Right forelimb (tissue), 1 donor: ENCODE measurements around the gene IFITM2.
"Not testable (repeated sequence)": the region's sequence is repeated elsewhere in the genome, so short reads cannot be mapped to it uniquely, and the experiment has no call there.

Source experiments
- DNase-seq: peaks from one replicate; pipeline ENCODE4 v3.0.0-alpha.2; 2018

Gene IFITM2

DNA sequence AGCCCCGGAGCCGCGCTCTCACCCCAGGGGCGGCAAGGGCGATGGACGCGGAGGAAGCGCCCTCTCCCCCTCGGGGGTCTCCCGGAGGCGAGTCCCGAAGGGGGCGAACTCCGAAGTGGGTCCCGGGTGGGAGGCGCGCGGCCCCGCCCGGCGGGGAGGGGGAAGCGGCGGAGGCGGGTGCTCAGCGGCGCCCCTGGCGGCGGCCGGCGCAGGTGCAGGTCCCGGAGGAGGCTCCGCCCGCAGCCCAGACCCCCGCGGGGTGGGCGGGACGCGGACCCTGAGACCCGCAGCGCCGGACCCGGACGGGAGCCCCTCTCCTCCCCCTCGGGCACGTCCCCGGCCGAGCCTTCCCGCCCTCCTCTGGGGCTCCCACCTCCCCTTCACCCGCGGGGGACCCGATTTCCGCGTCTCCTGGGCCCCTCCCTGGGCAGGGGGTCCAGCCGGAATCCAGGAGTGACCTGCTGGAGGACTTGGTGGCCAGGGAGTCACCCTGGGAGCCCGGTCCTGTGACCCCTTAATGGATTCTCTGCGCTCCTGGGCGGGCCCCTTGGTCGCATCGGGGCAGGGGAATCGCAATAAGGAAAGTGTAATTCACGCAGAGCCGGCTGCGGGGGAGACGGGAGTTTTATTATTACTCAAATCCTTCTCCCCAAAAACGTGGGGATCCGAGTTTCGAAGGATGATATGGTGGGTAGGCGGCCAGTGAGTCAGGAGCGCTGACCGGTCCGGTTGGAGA, 3.6 kb downstream of the IFITM2 start:
- not testable (repeated sequence) for DNase-seq

DNA sequence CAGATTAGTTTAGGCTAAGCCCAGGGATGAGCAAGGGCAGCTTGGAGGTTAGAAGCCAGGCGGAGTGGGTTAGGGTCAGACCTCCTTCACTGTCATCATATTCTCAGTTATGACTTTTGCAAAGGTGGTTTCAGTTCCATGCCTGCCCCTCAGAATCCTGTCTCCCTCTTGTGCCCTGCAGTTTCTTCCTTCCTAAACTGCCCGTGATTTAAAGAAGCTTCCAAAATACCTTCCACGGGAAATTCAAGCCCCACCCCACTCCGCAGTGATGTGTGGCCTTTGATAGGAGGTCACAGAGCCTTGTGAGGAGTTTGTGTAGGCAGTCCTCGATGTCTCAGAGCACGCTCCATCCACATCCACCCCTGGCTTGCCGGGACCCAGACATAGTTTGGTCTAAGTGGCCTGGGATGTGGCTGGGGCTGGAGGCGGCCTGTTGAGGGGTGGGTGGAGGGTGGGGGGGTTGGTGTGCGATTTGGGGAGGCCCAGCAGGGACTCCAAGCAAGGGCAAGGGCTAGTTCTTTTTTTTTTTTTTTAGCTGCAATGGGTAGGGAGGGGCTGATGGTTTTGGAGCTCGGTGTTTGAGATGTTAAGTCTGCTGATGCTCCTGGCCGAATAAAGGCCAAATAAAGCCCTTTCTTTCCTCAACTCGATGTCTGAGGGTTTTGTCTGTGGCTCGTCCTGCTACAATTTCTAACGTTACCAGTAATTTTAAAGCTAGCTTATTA, 4.6 kb downstream of the IFITM2 start:
- DNase-seq, result no peak

DNA sequence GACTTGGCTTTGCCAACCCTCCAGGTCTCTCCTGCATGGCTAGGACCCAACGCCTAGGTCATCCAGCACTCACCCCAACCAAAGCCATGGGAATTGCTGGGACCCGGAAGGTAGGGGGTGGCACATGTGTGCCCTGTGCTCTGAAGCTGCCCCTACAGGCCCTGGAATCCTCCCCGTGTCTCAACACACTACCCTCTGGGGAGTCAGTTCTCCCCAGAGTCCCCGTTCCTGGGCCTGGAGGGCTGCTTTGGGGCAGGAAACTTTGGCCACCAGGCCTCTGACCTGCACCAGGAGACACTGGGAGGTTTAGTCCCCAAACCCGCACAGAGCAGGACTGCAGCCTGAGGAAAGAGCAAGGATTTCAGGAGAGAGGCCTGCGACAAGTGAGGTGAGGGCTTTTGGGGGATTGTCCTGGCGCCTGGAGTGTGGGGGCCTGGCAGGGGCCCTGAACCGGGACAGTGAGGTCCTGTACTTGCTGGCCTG, 5.7 kb downstream of the IFITM2 start:
- DNase-seq, result no peak

DNA sequence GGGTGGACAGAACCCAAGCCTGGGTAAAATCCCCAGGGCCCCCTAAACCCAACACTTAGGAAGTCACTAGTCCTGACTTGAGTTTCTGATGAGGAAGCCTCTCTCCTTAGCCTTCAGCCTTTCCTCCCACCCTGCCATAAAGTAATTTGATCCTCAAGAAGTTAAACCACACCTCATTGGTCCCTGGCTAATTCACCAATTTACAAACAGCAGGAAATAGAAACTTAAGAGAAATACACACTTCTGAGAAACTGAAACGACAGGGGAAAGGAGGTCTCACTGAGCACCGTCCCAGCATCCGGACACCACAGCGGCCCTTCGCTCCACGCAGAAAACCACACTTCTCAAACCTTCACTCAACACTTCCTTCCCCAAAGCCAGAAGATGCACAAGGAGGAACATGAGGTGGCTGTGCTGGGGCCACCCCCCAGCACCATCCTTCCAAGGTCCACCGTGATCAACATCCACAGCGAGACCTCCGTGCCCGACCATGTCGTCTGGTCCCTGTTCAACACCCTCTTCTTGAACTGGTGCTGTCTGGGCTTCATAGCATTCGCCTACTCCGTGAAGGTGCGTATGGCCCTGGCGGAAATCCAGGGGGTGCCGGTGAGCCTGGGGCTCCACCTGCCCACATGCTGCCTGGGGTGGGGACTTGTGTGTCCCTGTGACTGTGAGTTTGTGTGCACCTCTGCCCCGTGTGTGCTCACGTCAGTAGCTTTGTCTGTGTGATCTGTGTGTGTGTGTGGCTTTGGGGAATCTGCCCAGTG, 6.4 kb downstream of the IFITM2 start, which contains the start of gene IFITM1:
Gene IFITM1, plus strand, starts transcription at position 254 of the 767 bp plus-strand sequence. Its CDS starts 131 bp downstream, at position 385.
- DNase-seq, result no peak

DNA sequence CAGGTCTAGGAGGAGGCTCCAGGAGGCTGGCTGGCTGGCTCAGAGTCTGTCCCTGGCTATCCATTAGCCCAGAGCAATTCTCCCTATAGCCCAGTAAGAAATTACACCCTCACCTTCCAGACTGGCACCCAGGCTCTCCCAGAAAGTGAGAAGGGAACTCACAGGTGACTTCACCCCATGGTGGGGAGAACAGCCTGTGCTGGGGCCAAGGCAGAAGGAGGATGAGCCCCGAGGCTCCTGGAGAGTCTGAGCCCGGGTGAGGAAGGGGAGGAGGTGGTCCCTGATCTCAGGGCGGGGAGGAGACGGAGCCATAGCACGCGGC, 6.9 kb downstream of the IFITM2 start:
- DNase-seq, result not testable (repeated sequence)

DNA sequence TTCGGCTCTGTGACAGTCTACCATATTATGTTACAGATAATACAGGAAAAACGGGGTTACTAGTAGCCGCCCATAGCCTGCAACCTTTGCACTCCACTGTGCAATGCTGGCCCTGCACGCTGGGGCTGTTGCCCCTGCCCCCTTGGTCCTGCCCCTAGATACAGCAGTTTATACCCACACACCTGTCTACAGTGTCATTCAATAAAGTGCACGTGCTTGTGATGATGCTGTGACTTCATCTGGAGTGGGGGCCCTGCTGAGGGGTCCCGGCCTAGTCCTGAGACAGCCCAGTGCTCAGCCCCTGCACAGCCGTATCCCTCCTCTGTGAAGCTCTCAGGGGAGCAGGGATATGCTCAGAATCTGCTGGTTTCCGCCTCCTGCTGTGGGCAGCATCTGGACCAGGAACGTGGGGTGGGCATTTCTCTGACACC, 7.5 kb downstream of the IFITM2 start:
- DNase-seq, result no peak

DNA sequence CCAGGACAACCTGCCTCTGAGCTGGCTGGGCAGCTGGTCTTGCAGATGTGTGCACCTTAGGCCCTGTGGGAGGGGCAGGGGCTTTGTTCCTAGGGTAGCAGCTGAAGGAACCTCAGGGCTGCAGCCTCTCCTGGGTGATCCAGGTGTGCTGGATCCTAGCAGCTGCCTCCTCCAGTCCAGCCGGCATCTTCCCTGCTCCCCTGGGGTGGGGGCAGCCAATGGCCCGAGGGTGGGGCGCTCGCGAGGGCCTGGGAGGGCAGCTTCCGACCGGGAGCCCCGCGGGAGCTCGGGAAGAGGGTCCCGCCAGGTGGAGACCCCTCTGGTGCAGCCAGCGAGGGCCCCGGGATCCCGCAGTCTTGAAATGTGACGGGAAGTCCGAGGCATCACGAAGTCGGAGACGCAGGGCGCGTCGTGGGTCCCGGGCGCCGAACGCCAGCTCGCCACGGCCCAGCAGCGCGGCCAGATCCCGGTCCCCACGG, 7.9 kb downstream of the IFITM2 start:
- no peak for DNase-seq

DNA sequence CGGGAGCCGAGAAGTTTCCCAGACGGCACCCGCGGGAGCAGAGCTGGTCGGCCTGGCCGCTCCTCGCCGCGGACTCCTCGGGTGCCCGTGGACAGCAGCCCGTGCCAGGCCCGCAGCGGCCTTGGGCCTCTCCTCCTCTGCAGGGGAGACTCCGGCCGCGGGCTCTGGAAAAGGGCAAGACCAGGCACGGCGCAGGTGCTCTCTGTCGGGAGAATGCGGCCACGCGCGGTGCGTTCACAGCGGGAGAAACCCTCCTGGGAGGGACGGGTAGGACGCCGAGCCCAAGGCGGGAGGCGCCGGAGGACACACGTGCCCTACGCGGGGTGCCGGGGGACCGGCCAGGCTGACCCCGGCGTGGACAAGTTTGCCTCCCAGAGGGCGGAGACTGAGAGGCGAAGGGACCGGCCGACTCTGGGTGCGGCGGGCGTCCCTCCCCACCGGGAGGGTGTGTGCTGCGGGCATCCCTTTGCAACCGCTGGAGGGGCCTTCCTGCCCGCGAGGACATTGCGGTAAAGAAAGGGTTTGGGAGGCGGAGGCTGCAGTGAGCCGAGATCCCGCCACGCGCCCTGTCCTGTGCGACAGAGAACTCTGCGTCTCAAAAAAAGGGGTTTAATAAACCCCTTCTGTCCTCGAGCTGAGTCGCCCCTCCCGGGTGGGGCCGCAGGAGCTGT, 8.6 kb downstream of the IFITM2 start:
- no peak for DNase-seq

DNA sequence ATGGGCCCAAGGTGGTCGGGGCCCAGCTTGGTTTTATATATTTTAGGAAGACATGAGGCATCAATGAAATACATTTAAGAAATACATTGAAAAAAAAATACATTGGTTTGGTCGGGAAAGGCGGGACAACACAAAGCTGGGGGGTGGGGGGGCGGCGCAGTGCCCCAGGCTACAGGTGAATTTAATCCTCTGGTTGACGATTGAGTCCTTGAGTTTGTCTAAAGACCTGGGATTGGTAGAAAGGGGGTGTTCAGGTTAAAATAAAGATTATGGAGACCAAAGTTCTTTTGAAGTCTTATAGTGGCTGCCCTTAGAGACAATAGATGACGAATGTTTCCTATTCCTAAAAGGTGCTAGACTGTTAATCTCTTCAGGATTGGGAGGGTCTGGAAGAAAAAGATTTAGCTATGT, 9.3 kb downstream of the IFITM2 start:
- DNase-seq, result no peak

DNA sequence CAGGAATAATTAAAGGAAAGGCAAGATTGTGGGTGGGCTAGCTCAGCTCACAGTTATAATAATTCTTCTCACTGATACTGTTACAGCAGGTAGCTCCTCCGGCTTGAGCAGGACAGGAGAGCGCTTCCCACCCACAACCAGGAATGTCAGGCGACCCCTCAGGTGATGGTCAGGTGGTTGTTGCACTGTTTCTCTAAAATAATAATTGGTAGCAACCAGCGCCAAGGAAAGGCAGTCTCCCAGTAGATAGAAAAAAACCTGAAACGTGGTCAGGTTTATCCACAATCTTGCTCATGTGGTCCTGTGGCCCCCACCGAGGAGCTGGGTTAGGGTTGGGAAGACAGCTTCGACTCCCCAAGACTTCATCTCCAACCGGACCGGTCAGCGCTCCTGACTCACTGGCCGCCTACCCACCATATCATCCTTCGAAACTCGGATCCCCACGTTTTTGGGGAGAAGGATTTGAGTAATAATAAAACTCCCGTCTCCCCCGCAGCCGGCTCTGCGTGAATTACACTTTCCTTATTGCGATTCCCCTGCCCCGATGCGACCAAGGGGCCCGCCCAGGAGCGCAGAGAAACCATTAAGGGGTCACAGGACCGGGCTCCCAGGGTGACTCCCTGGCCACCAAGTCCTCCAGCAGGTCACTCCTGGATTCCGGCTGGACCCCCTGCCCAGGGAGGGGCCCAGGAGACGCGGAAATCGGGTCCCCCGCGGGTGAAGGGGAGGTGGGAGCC, 10.2 kb downstream of the IFITM2 start:
- not testable (repeated sequence) for DNase-seq

DNA sequence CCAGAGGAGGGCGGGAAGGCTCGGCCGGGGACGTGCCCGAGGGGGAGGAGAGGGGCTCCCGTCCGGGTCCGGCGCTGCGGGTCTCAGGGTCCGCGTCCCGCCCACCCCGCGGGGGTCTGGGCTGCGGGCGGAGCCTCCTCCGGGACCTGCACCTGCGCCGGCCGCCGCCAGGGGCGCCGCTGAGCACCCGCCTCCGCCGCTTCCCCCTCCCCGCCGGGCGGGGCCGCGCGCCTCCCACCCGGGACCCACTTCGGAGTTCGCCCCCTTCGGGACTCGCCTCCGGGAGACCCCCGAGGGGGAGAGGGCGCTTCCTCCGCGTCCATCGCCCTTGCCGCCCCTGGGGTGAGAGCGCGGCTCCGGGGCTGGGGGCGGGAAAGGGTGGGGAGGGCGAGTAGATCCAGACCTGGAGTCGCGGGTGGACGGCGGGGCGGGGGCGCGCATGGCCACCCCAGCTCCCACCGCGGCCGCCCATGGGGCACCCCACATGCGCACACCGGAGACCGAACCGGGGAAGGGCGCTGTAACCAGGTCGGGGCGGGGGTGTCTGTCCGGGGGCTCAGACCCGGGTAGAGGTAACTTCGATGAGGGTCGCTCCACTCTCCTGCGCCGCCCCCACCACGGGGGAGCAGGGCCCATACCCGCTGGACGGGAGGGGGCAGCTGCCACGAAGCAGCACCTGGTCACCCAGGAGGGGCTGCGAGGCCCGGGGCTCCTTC, 10.9 kb downstream of the IFITM2 start:
- DNase-seq, result not testable (repeated sequence)

DNA sequence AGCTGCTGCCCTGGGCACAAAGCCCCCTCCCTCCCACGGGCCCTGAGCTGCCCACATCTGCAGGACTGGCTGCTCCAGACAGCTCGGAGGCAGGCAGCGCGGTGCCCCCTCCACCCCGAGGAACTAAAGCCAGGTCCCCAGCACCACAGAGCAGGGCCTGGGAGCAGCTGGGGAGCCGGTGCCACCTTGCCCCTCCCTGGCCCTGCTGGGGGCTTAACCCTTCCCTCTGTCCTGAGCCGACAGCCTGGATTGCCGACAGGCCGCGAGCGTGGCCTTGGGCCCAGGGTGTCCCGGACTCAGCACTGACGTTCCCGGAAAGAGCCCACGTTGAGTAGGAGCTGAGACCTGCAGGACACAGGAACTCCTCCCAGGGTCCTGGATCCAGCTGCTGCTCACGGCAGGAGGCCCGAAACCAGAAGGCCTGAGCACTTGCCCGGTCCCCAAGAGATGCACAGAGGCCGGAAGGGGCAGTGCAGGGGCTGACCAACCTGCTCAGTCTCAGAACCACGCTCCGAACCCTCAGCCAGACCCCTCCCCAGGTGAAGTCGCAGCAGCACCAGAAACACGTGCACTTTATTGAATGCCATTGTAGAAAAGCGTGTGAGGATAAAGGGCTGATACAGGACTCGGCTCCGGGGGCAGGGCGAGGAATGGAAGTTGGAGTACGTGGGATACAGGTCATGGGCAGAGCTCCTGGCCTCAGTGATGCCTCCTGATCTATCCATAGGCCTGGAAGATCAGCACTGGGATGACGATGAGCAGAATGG, 11.7 kb downstream of the IFITM2 start:
- not testable (repeated sequence) for DNase-seq

DNA sequence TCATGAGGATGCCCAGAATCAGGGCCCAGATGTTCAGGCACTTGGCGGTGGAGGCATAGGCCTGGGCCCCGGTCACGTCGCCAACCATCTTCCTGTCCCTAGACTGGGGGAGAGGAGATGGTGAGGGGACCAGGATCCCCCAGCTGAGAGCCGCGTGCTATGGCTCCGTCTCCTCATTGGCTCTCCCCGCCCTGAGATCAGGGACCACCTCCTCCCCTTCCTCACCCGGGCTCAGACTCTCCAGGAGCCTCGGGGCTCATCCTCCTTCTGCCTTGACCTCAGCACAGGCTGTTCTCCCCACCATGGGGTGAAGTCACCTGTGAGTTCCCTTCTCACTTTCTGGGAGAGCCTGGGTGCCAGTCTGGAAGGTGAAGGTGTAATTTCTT, 12.3 kb downstream of the IFITM2 start:
- DNase-seq, result not testable (repeated sequence)

DNA sequence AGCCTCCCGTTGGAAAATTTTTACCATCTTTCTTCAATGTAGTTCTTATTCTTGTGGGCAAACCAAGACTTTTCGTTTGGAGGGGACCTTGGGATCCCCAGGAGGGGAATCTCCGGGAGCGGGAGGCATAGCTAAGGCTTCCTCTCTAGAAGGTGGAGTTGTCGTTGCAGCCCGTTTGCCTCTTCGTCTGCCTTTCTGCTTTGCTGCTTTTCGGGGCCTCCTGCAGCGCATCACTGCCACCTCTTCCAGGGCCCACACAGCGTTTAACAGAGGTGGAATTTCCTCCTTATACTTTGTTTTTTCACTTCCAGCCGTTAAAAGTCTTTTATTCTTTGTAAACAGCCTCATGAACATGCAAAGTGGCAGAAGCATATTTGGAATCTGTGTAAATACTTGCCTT, 16.5 kb downstream of the IFITM2 start:
- no peak for DNase-seq

DNA sequence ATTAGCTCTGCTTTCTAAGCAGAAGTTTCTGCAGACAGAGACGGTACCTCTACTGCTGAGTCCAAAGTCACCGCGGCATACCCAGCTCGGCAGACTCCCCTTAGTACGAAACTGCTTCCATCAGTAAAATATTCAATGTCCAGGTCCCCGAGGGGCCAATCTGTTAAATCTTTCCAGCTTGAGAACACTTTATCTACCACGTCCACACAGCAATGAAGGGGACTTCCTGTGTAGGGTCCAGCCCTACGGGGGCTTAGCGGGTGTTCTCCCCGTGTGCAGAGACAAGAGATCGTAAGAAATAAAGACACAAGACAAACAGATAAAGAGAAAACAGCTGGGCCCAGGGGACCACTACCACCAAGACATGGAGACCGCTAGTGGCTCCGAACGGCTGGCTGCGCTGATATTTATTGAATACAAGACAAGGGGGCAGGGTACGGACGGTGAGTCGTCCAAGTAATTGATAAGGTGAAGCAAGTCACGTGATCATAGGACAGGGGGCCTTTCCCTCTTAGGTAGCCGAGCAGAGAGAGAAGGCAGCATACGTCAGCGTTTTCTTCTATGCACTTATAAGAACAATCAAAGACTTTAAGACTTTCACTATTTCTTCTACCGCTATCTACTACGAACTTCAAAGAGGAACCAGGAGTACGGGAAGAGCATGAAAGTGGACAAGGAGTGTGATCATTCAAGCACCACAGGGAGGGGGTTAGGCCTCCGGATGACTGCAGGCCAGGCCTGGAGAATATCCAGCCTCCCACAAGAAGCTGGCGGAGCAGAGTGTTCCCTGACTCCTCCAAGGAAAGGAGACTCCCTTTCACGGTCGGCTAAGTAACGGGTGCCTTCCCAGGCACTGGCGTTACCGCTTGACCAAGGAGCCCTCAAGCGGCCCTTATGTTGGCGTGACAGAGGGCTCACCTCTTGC, 17.2 kb downstream of the IFITM2 start:
- DNase-seq, result not testable (repeated sequence)

DNA sequence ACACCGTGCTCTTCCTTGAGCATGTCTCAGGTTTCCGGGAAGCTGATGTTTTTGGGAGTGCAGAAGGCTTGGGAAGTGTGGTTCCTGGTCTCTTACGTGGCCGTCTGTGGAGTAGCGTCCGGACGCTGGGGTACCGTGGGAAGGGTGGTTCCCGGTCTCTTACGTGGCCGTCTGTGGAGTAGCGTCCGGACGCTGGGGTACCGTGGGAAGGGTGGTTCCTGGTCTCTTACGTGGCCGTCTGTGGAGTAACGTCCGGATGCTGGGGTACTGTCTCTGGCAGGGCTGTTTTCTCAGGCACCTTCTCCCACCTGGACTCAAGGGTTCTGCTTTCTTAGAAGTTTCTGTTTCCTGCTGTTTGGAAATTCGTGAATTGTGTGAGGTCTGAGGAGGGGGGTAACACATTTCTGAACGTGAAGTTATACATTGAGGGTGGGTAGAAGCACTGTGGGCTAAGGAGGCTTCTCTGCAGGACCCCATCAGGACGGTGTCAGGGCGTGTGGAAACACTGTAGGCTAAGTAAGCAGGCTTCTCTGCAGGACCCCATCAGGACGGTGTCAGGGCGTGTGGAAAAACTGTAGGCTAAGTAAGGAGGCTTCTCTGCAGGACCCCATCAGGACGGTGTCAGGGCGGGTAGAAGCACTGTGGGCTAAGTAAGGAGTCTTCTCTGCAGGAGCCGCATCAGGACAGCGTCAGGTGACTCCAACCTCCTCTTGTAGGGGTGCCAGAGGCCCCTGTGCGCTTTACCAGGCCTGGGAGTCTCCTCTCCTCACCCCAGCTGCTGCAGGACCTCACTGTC, 18.4 kb downstream of the IFITM2 start:
- DNase-seq, result no peak

DNA sequence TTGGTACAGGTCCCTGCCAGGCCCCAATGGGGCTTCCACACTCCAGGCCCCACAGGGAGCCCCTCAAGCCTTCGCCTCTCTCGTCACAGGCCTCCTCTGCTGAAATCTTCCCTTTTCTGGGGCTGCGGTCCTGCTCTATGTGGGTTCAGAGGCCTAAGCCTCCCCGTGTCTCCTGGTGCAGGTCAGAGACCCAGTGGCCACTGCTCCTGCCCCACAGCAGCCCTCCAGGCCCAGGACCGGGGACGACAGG, 18.9 kb downstream of the IFITM2 start:
- no peak for DNase-seq

DNA sequence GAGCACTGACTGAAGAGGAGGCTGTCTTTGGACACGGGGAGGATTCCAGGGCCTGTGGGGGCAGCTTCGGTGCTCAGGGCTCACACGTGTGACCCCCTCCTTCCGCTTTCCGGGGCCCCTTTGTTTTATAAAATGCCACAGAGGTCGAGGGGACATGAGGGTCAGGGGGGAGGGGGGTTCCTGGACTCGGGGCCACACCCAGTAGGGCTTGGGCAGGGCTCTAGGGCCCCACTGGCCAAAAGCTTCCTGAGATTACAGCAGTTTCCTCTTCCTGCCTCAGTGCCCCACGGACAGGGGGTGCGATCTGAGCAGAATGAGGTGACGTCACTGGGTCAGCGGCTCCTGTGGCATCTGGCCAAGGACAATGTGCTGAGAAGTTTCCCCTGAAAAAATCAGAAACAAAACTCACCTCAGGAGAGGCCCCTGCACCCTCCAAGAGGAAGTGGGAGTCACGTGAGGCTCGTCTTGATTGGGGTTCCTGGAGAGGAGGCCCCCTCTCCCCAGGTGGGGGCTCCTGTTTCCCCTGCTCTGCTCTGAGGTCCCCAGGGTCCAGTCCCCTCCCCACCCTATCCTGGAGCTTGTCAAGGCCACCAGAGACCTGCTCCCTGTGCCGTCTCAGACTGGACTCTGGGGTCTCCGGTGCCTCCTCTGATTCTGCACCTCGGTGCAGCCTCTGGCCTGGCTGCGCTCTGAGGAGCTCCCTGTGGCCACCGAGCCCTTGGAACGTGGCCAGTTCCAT, 19.4 kb downstream of the IFITM2 start:
- no peak for DNase-seq
